Hepatocyte (in vitro differentiated cells): ENCODE data around the gene PHACTR3.

Experiments
- CTCF ChIP-seq: fragments of 200-600 bp; sonication (generic); IDR thresholded peaks from 2 replicates; pipeline ENCODE4 v1.5.1; 2016; ENCODE audit warnings: antibody characterized with exemption, mild to moderate bottlenecking; ENCODE audit not compliant: poor library complexity
- EZH2 ChIP-seq: fragments of 200-600 bp; sonication (generic); IDR thresholded peaks from 2 replicates; pipeline ENCODE4 v1.6.1; 2016; ENCODE audit warnings: antibody characterized with exemption, mild to moderate bottlenecking, borderline replicate concordance
- EZH2phosphoT487 ChIP-seq: fragments of 200-600 bp; sonication (generic); IDR thresholded peaks from one replicate; pipeline ENCODE4 v1.6.1; 2018; ENCODE audit warnings: antibody characterized with exemption, mild to moderate bottlenecking, low read depth, moderate library complexity; ENCODE audit not compliant: unreplicated experiment, severe bottlenecking

GRCh38 chr20:59597240-59597639 is 7.1 kb upstream of the PHACTR3 start:
- TF ChIP-seq EZH2phosphoT487 (no peak), CTCF (no peak), EZH2 (no peak)
